Measurements from ENCODE around the gene GCC2.
"Not testable (repeated sequence)": the region's sequence is repeated elsewhere in the genome, so short reads cannot be mapped to it uniquely, and the experiment has no call there.

The GCC2 gene

DNA sequence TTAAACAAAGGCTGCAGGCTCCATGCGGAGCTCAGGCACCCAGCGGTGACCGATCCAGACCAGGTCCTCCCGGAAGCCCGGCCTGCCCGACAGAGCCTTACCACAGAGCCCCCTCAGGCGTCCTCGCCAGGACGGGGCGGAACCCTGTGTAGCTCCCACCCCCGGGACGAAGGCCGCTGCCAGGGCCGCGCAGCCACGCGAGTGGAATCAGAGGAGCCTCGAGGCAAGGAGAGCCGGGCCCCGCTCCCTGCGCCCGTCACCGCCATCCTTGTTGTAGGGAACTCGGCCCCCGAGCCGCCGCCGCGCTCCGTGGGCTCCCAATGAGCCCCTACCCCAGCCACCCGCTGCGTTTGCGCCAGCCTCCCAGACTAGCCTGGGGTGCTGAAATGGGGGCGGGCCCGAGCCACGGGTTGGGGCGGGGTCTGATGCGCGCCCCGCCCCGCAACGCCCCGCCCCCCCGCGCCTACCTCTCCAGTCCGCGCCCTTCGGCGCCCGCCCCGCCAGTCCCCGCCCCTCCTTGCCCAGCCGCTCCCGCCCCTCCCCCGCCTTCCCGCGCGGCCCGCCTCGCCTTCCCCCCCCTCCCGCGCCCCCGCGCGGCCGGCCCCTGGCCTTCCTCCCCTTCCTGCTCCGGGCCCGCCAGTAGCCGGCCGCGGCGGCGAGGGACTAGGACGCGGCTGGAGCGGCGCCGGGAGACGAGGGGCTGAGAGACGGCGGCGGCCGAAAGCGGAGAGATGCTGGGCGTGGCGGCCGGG lies 85.0 kb downstream of the GCC2 start, which contains the start of gene LIMS1:
Gene LIMS1 (plus strand): TSS at position 639 of the 752 bp plus-strand sequence. CDS start 93 bp downstream, at position 732.
- no peak for FAIRE-seq

GRCh38 chr2:108534584-108535356 lies 85.8 kb downstream of the GCC2 start:
- no peak for FAIRE-seq

- FAIRE-seq = no peak
These were observed 86.3 kb downstream of the GCC2 start for GRCh38 chr2:108535357-108535631.

- FAIRE-seq = no peak
These were observed 87.3 kb downstream of the GCC2 start for GRCh38 chr2:108536133-108536780.

DNA sequence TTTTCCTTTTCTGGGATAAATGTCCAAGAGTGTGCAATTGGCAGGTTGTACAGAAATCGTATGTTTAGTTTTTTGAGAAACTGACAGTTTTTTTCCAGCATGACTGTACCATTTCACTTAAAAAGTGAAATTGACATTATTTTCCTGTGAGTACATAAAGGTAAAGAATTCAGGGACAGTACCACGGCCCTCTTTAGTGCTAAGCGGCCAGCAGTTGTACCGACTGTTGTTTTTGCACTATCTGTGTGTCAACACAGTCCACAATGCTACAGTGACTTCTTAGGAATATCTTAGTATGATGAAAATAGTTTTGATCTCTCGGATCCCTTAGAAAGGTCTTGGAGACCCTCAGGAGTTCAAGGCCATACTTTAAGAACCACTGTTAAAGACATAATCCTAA lies 87.9 kb downstream of the GCC2 start:
- no peak for FAIRE-seq

DNA sequence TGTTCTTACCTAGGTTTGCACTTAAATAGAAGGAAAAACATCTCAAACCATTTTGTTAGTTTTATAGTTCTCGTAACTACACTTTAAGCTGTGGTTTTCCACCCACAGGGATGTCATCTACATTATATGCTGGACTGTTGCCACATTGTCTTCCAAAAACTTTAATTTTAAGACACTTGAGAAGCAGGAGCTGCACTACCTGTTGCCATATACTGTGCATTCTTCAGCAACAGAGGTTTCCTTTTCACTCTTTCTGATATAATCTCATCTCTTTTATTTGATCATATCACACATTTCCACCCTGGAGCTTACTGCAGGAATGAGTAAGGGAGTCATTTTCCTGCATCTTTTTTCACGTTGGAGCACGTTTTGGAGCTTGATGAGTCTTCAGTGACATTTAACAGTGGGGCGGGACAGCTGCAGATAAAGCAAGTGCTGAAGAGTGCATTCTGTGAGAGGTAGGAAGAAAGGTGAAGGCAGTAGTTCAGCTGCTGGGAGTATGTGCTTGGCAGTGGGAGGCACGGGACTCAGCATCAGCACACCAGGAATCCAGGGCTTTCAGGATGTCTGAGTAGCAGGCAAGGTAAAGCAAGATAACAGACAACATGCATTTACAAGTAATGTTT lies 89.1 kb downstream of the GCC2 start:
- FAIRE-seq = no peak

- no peak for FAIRE-seq
These were observed 92.4 kb downstream of the GCC2 start for GRCh38 chr2:108541451-108541850.

DNA sequence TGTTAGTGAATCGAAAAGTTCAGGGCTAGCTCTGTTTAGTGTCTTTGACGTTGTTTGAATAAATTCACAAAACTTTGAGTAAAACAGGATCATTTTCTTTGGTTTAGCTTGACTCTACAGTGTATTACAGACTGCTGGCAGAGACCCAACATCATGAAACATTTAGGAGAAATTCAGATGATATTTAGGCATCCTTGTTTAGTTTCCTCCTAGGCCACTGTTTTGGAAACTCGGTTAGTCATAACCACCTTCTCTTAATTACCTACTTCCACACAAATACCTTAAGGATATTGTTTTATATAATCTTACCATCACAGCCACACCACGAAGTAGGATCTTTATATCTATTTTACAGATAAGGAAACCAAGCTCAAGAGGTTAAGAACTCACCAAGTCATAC lies 93.1 kb downstream of the GCC2 start:
- FAIRE-seq = no peak

- no peak for FAIRE-seq
These were observed 98.6 kb downstream of the GCC2 start for GRCh38 chr2:108547606-108548005.

GRCh38 chr2:108548208-108549003 lies 99.4 kb downstream of the GCC2 start:
- FAIRE-seq = no peak

GRCh38 chr2:108552566-108552965 lies 103.6 kb downstream of the GCC2 start:
- FAIRE-seq = no peak

GRCh38 chr2:108553209-108553919 lies 104.4 kb downstream of the GCC2 start:
- FAIRE-seq = no peak

DNA sequence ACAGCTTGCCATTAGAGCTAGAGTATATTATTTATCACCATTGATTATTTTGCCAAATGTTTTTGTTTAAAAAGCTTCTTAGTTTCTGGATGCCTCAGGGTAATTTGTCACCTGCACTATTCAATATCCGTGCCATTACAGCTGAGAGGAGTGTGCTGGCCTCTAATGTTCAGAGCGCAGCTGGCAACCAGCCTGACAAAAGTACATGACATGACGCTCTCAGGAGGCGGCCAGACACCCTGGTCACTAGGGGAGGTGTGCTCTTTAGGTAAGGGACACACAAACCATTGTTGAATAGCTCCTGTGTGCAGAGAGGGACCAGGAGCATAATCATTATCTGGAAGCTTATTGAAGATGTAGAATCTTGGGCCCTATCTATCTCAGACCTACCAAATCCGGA lies 105.5 kb downstream of the GCC2 start:
- no peak for FAIRE-seq

DNA sequence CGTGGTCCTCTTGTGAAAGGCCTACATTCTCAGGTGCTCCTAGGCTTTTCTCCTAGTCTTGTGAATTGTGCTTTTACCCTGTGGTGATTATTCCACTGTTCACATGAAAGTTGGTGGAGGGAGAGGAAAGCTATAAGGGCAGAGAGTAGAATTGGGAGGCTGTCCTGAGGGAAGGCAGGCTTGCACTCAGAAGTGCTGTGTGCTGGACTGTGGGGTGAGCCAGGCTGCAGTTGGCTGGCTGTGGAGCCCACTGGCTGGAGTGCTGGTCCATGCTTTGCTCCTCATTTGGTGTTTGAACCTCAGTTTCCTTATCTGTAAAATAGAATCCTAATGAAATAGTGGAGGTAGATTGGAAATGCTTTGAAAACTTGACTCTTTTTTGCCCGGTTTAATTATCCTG lies 106.6 kb downstream of the GCC2 start:
- no peak for FAIRE-seq

DNA sequence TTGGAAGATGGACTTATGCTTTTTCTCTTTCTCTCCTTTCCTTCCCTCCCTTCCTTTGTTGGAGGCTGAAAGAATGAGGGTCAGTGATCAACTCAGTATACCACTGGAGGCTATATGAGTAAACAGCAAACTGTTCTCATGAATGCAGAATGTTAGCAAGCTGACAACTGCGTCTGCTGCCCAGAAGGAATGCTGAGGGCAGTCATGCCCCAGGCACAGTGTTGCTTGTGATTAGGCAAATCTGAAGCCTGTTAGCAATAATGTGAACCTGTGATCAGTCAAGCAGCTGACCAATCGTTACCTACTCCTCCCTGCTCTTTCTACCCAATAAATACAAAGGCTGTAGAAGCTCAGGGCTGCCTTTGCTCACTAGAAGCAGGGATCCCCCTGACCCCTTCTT lies 107.6 kb downstream of the GCC2 start:
- FAIRE-seq = not testable (repeated sequence)

All from A204.1 (cell line).